Right atrium auricular region (tissue), 2 donors: ENCODE results near the gene CCDC148. TPM values are rescaled to one million over a fixed set of nuclear protein-coding genes. Genes with fewer than 3 reads are reported as not detected.
A peak's percentile ranks its signal among the peaks of the same experiment; 100 is the strongest.

Experiments
- DNase-seq: peaks from one replicate; pipeline ENCODE4 v3.0.0-alpha.2; 2019; ENCODE audit warnings: low spot score
- H3K27ac ChIP-seq, 2 donors: fragments of 200-600 bp; sonication (generic); 1 replicate in 1 of 2; 2 replicates in 1 of 2; pipeline ENCODE4 v1.5.1; 2016 to 2019
- H3K27me3 ChIP-seq, 2 donors: fragments of 200-600 bp; sonication (generic); one replicate each; pipeline versions ENCODE4 v1.5.1 to v1.6.0; 2017 to 2019
- H3K36me3 ChIP-seq: fragments of 200-600 bp; sonication (generic); one replicate; pipeline ENCODE4 v1.5.1; 2016
- H3K4me1 ChIP-seq, 2 donors: fragments of 200-600 bp; sonication (generic); one replicate each; pipeline versions ENCODE4 v1.5.1 to v1.6.0; 2017 to 2019
- H3K4me3 ChIP-seq, 2 donors: fragments of 200-600 bp; sonication (generic); 1 replicate in 1 of 2; 2 replicates in 1 of 2; pipeline ENCODE4 v1.5.1; 2017 to 2019; ENCODE audit warnings: mild to moderate bottlenecking in 1 of 2, moderate library complexity in 1 of 2
- H3K9me3 ChIP-seq, 2 donors: fragments of 200-600 bp; sonication (generic); one replicate each; pipeline ENCODE4 v1.5.1; 2019
- CTCF ChIP-seq, 2 donors: fragments of 200-600 bp; sonication (generic); IDR thresholded peaks; one replicate each; pipeline ENCODE4 v1.5.1; 2019; ENCODE audit warnings: antibody characterized with exemption in 2 of 2
- total RNA-seq, 2 donors: library from RNA; depleted of rRNA; stranded (reverse); fragments of >200 nt; gene quantifications; one replicate each; pipeline ENCODE4 v1.1.0, GENCODE V29; 2016

The CCDC148 gene
- total RNA-seq, 2 donors from 2014 or later = 0.20 to 1.1 TPM

- DNase-seq = no peak
- no peaks in the 10 kb centered on the region for H3K36me3 ChIP-seq
- H3K9me3 ChIP-seq = no peaks in the 10 kb centered on the region
- H3K27ac ChIP-seq = no peak overlapping the region
- no peak for TF ChIP-seq CTCF (IDR thresholded peaks at IDR 0.05)
- H3K4me1 ChIP-seq = no peaks in the 10 kb centered on the region
- no peak overlapping the region for H3K4me3 ChIP-seq
- H3K27me3 ChIP-seq = no peaks in the 10 kb centered on the region
Measured at GRCh38 chr2:158194229-158194628, 262.3 kb downstream of the CCDC148 start.

- no peaks in the 10 kb centered on the region for H3K36me3 ChIP-seq
- no peaks in the 10 kb centered on the region for H3K9me3 ChIP-seq
- H3K27ac ChIP-seq = no peak overlapping the region
- TF ChIP-seq CTCF (IDR thresholded peaks at IDR 0.05) = no peak
- DNase-seq = no peak
- H3K4me3 ChIP-seq = no peak overlapping the region
- H3K27me3 ChIP-seq = no peaks in the 10 kb centered on the region
- H3K4me1 ChIP-seq = no peaks in the 10 kb centered on the region
Measured at GRCh38 chr2:158192515-158193443, 263.8 kb downstream of the CCDC148 start.

- H3K36me3 ChIP-seq = no peaks in the 10 kb centered on the region
- no peaks in the 10 kb centered on the region for H3K4me1 ChIP-seq
- DNase-seq = no peak
- no peak for TF ChIP-seq CTCF (IDR thresholded peaks at IDR 0.05)
- no peaks in the 10 kb centered on the region for H3K9me3 ChIP-seq
- H3K4me3 ChIP-seq = peak overlapping the region in 1 of 2 donors; percentile 2
- H3K27ac ChIP-seq = no peak overlapping the region
- H3K27me3 ChIP-seq = no peaks in the 10 kb centered on the region
Measured at GRCh38 chr2:158191076-158191895, 265.3 kb downstream of the CCDC148 start.

GRCh38 chr2:158189526-158189925, 267.0 kb downstream of the CCDC148 start:
- Histone ChIP-seq H3K4me1 (no peaks in the 10 kb centered on the region), H3K27me3 (no peaks in the 10 kb centered on the region), H3K36me3 (no peaks in the 10 kb centered on the region), H3K9me3 (no peaks in the 10 kb centered on the region), H3K27ac (no peak overlapping the region), H3K4me3 (no peak overlapping the region)
- DNase-seq = no peak
- no peak for TF ChIP-seq CTCF (IDR thresholded peaks at IDR 0.05)

- no peaks in the 10 kb centered on the region for H3K4me1 ChIP-seq
- H3K27ac ChIP-seq = no peak overlapping the region
- no peak overlapping the region for H3K4me3 ChIP-seq
- H3K9me3 ChIP-seq = no peaks in the 10 kb centered on the region
- TF ChIP-seq CTCF (IDR thresholded peaks at IDR 0.05) = no peak
- no peak for DNase-seq
- H3K36me3 ChIP-seq = no peaks in the 10 kb centered on the region
- no peaks in the 10 kb centered on the region for H3K27me3 ChIP-seq
Measured at GRCh38 chr2:158187908-158188307, 268.6 kb downstream of the CCDC148 start.
